ENCODE measurements around the gene SPRN. TPM values are rescaled to one million over a fixed set of nuclear protein-coding genes. Genes with fewer than 3 reads are reported as not detected.
"Not testable (repeated sequence)": the region's sequence is repeated elsewhere in the genome, so short reads cannot be mapped to it uniquely, and the experiment has no call there.

SPRN gene
- total RNA-seq, 1 donor from 2014 or later: not detected

DNA sequence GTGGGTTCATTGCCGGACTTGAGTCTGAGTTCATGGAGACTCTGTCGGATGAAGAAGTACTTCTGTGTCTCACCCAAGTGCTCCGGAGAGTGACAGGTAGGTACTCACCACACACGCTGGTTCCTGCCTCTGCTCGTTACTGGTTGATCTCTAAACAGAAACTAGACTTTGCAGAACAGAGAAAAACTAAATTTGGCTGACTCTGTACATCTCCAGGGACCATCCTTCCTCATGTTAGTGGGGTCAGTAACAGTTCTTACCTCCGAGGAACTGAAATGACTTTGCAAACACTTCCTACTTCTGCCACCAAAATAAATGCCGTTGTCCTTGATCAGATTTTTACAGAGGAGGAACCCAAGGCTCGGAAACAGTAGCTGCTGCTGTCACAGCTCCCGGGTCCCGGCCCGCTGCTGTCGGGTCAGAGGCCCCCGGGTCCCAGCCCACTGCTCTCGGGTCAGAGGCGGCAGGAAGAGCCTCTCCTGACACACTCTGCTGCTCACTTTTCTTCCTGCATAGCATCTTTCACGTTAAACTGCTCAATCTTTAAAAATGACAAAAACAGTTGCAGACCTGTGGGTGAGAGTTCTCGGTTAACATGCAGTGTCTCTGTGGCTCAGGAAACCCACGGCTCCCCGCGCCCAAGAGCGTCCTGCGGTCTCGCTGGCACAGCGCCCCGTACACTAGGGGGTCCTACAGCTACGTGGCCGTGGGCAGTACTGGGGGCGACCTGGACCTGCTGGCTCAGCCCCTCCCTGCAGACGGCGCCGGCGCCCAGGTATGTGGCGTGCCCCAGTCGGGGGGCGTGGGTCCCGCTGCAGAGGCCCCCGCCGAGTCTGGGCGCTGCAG lies 35.2 kb downstream of the SPRN start:
- Mint-ChIP-seq H3K27ac (peak overlapping the region; percentile 92), H3K9me3 (no peaks in the 10 kb centered on the region), H3K27me3 (ENCODE audit: insufficient read depth) (no peaks in the 10 kb centered on the region), H3K4me3 (peak overlapping the region; percentile 77), H3K36me3 (ENCODE audit: low read depth) (peaks cover 5% of the 10 kb centered on the region), H3K4me1 (ENCODE audit: low read depth) (peaks cover 29% of the 10 kb centered on the region)
- no peak for DNase-seq (ENCODE audit: low spot score)
- intact Hi-C loops (cut with micrococcal nuclease): no loop called here

DNA sequence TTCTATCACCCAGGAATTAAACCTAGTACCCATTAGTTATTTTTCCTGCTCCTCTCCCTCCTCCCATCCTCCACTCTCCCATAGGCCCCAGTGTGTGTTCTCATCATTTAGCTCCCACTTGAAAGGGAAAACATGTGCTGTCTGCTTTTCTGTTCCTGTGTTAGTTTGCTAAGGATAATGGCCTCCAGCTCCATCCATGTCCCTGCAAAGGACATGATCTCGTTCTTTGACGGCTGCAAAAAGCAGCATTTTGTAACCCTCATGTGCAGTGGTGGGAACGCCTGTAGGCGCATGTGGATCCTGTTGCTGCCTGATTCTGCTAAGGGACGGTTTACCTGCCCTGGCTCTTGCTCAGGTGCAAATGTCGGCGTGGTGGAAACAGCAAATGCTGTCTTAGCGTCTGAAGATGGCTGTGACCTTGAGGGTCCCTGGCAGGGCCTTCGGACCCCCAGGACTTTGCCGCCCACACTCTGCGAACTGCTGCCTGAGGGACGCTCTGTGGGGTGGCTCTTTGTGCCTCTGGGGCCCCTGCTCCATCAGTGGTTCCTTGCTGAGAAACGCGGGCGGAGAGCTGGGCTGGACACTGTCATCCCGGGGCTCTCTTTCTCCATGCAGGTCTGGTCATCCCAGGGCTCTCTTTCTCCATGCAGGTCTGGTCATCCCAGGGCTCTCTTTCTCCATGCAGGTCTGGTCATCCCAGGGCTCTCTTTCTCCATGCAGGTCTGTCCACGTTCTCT lies 36.0 kb downstream of the SPRN start:
- intact Hi-C loops (cut with micrococcal nuclease): no loop called here
- Mint-ChIP-seq H3K9me3 (no peaks in the 10 kb centered on the region), H3K27ac (peak overlapping the region; percentile 92), H3K4me1 (ENCODE audit: low read depth) (peaks cover 29% of the 10 kb centered on the region), H3K27me3 (ENCODE audit: insufficient read depth) (no peaks in the 10 kb centered on the region), H3K4me3 (peak overlapping the region; percentile 77), H3K36me3 (ENCODE audit: low read depth) (peaks cover 5% of the 10 kb centered on the region)
- no peak for DNase-seq (ENCODE audit: low spot score)

DNA sequence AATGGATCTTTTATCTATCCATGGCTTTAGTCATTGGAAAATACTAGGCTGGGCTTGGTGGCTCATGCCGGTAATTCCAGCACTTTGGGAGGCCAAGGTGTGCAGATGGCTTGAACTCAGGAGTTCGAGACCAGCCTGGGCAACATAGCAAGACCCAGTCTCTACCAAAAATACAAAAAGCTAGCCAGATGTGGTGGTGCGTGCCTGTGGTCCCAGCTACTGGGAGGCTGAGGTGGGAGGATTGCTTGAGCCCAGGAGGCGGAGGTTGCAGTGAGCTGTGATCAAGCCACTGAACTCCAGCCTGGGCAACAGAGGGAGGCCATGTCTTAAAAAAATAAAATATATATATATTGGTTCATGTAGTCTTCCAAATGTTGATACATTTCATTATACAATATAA lies 37.5 kb downstream of the SPRN start:
- intact Hi-C loops (cut with micrococcal nuclease); H3K4me3 Mint-ChIP-seq; H3K36me3 Mint-ChIP-seq (ENCODE audit: low read depth); H3K9me3 Mint-ChIP-seq; DNase-seq (ENCODE audit: low spot score); H3K27ac Mint-ChIP-seq; H3K27me3 Mint-ChIP-seq (ENCODE audit: insufficient read depth): not testable (repeated sequence)
- H3K4me1 Mint-ChIP-seq (ENCODE audit: low read depth): peaks cover 31% of the 10 kb centered on the region

DNA sequence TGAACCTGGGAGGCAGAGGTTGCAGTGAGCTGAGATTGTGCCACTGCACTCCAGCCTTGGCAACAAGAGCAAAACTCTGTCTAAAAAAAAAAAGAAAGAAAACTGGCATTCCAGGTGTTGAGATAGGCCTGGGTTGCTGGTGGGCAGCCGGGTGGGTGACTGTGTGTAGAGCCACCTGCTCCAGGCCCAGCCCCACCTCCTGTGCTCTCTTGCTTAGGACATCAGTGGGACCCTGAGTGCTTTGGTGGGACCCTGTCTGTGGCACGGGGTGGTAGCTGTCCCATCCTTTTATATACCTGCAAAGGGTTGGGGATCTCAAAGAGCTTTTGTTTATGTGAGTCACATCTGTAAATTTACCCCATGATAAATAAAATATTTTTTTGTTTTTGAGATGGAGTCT lies 39.2 kb downstream of the SPRN start:
- Mint-ChIP-seq H3K9me3 (no peaks in the 10 kb centered on the region), H3K4me1 (ENCODE audit: low read depth) (peaks cover 18% of the 10 kb centered on the region), H3K27me3 (ENCODE audit: insufficient read depth) (no peaks in the 10 kb centered on the region), H3K36me3 (ENCODE audit: low read depth) (peaks cover 9% of the 10 kb centered on the region), H3K27ac (no peak overlapping the region), H3K4me3 (no peak overlapping the region)
- intact Hi-C loops (cut with micrococcal nuclease): no loop called here
- no peak for DNase-seq (ENCODE audit: low spot score)

DNA sequence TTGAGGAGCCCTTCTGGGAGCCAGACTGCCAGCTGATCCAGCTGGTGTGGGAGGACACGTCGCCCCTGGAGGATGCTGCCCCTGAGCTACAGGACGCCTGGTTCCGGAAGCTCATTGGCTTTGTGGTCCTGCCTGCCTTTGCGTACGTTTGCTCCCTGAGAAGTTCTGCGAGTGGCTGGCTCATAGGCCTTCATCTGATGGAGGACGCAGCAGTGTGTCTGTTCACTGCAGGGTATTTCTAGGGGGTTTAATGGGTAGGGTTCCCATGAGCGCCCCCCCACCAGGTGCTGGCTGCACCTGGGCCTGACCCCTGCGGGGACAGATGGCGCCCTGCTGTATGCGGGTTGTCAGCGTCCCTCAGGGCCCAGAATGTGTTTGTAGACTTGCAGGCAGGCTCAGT lies 40.4 kb downstream of the SPRN start:
- no peak for DNase-seq (ENCODE audit: low spot score)
- H3K4me1 Mint-ChIP-seq (ENCODE audit: low read depth): peaks cover 11% of the 10 kb centered on the region
- no peaks in the 10 kb centered on the region for H3K27me3 Mint-ChIP-seq (ENCODE audit: insufficient read depth)
- no peak overlapping the region for H3K4me3 Mint-ChIP-seq
- intact Hi-C loops (cut with micrococcal nuclease): no loop called here
- no peaks in the 10 kb centered on the region for H3K9me3 Mint-ChIP-seq
- H3K27ac Mint-ChIP-seq: no peak overlapping the region
- H3K36me3 Mint-ChIP-seq (ENCODE audit: low read depth): peaks cover 9% of the 10 kb centered on the region

DNA sequence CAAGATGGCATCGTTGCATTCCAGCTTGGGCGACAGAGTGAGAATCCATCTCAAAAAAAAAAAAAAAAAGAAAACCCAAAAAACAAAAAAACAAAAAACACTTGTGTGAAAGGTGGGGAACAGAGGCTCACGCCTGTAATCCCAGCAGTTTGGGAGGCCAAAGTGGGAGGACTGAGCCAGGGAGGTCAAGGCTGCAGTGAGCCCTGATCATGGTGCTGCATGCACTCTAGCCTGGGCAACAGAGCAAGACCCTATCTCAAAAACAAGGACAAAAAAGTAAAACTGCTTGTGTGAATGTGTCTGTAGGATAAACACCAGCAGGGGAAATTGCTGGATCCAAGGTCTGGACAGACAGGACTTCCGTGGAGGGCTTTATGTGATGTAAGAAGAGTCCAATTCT lies 40.9 kb downstream of the SPRN start:
- H3K27me3 Mint-ChIP-seq (ENCODE audit: insufficient read depth): no peaks in the 10 kb centered on the region
- H3K9me3 Mint-ChIP-seq: no peaks in the 10 kb centered on the region
- no peak for DNase-seq (ENCODE audit: low spot score)
- no peak overlapping the region for H3K4me3 Mint-ChIP-seq
- intact Hi-C loops (cut with micrococcal nuclease): no loop called here
- H3K36me3 Mint-ChIP-seq (ENCODE audit: low read depth): peaks cover 9% of the 10 kb centered on the region
- H3K27ac Mint-ChIP-seq: no peak overlapping the region
- peaks cover 6% of the 10 kb centered on the region for H3K4me1 Mint-ChIP-seq (ENCODE audit: low read depth)

DNA sequence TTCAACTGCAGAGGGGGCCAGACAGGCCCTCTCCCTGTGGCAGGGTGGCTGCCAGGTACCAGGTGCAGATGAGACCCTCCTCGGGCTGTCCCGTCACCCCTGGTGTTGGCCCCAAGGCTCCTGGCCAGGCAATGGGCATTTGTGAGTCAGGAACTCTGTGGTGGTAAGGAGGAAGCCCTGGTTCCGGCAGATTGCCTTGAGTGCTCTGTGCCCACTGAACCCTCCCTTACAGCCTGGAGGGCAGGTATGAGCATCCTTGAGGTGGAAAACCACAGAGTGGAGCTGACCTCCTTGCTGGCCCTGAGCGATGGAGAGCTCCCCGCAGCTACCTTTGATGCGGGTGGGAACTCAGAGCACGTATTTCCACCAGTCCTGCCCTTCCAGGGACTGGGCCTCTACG lies 43.4 kb downstream of the SPRN start:
- no peak for DNase-seq (ENCODE audit: low spot score)
- peaks cover 6% of the 10 kb centered on the region for H3K4me1 Mint-ChIP-seq (ENCODE audit: low read depth)
- peaks cover 2% of the 10 kb centered on the region for H3K27me3 Mint-ChIP-seq (ENCODE audit: insufficient read depth)
- intact Hi-C loops (cut with micrococcal nuclease): no loop called here
- H3K36me3 Mint-ChIP-seq (ENCODE audit: low read depth): peaks cover 7% of the 10 kb centered on the region
- H3K9me3 Mint-ChIP-seq: no peaks in the 10 kb centered on the region
- no peak overlapping the region for H3K27ac Mint-ChIP-seq
- peak overlapping the region; percentile 30 for H3K4me3 Mint-ChIP-seq

DNA sequence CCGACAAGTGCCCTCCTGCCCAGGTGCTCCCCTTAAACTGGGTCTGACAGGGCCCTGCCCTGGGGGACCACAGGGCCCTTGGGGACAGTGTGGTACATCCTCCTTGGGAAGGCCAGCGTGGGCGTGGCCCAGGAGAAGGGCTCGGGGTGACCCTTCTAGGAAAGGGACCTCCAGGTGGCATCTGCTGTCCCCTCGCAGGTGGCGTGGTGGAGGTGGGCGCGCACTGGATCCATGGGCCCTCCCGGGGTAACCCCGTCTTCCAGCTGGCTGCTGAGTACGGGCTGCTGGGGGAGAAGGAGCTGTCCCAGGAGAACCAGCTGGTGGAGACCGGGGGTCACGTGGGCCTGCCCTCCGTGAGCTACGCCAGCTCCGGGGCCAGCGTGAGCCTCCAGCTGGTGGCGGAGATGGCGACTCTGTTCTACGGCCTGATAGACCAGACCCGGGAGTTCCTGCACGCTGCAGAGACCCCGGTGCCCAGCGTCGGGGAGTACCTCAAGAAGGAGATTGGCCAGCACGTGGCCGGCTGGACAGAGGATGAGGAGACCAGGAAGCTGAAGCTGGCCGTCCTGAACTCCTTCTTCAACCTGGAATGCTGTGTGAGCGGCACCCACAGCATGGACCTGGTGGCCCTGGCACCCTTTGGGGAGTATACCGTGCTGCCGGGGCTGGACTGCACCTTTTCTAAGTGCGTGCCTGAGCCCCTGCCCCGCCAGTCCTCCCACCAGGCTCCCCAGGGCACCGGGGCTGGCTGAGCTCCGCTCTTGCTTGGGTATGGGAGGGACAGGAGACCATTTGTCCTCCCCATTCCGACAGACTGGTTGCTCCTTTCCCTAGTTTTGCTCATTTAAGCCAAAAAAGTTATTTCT lies 44.4 kb downstream of the SPRN start:
- Mint-ChIP-seq H3K4me3 (peak overlapping the region; percentile 76), H3K27ac (peak overlapping the region; percentile 68), H3K36me3 (ENCODE audit: low read depth) (peaks cover 7% of the 10 kb centered on the region), H3K4me1 (ENCODE audit: low read depth) (peaks cover 6% of the 10 kb centered on the region), H3K9me3 (no peaks in the 10 kb centered on the region), H3K27me3 (ENCODE audit: insufficient read depth) (peaks cover 11% of the 10 kb centered on the region)
- DNase-seq (ENCODE audit: low spot score): no peak
- intact Hi-C loops (cut with micrococcal nuclease): loop anchor here (1.0 to 10.0 kb wide), 8 partner anchors 10 to 1195 kb away; partner anchors contain the start of genes DPYSL4, INPP5A and MTG1

DNA sequence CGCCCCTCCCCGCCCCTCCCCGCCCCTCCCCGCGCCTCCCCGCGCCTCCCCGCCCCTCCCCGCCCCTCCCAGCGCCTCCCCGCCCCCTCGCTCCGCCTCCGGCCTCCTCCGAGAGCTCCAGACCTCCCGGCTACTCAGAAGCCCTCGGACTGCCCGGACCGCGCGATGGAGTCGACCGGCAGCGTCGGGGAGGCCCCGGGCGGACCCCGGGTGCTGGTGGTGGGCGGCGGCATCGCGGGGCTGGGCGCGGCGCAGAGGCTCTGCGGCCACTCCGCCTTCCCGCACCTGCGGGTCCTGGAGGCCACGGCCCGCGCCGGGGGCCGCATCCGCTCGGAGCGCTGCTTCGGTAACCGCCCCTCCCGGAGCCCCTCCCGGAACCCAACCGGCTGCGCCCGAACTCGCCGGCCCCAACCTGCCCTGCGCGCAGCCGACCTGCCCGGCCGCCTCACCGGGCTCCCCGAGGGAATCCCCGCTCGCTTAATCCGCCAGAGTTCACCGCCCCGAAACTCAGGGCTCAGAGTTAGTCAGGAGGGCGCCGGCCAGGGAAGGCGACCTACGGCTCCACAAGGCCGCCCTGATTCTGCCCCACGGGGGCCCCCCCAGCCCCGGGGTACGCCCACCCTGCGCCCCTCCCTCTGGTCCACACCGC lies 45.1 kb downstream of the SPRN start, which contains the start of gene PAOX:
Gene PAOX (plus strand): TSS at position 111 of the 649 bp plus-strand sequence. CDS start 55 bp downstream, at position 166.
- peaks cover 4% of the 10 kb centered on the region for H3K36me3 Mint-ChIP-seq (ENCODE audit: low read depth)
- intact Hi-C loops (cut with micrococcal nuclease): loop anchor here (1.0 to 10.0 kb wide), 8 partner anchors 11 to 1194 kb away; partner anchors contain the start of genes DPYSL4, INPP5A and MTG1
- peak within 1 kb of the TSS; percentile 44 for H3K27ac Mint-ChIP-seq
- no peaks in the 10 kb centered on the region for H3K9me3 Mint-ChIP-seq
- H3K4me1 Mint-ChIP-seq (ENCODE audit: low read depth): peaks cover 6% of the 10 kb centered on the region
- peak within 1 kb of the TSS; percentile 79 for H3K4me3 Mint-ChIP-seq
- H3K27me3 Mint-ChIP-seq (ENCODE audit: insufficient read depth): peaks cover 14% of the 10 kb centered on the region
- peak; percentile 58 for DNase-seq (ENCODE audit: low spot score)

DNA sequence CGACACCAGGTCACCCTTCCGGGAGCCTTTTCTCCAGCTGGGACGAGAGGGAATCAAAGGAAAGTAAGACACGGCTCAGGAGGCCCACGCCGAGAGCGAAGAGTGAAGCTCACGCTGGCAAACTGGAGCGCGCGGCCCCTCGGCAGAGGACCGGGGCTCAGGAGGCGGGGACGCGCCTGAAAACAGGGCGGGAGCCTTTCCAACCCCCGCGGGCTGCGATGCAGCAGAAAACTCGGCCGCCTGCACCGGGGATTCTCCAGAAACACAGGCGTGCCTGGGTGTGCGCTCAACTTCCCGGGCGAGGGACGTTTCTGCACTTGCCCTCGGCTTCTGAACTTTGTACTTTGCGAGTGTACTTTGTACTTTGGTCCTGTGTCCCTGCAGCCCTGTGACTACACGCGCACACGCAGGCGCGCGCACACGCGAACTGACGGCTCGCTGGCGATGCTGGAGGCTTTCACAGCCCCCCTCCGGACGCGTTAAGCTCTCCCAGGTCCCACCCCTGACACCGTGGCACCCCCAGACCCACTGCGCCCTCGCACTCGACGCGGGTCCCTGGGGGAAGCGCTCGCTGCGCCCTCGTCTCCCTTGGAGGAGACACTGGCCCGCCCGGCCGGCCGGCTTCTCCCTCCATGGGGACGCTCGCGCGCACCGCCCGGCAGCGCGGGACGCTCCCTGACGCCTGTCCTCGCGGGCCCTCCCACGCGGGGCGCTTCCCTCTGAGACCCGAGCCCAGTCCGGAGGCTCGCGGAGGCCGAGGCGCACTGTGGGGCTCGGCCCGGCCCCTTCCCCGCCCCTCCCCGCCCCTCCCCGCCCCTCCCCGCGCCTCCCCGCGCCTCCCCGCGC lies 46.0 kb downstream of the SPRN start:
- intact Hi-C loops (cut with micrococcal nuclease): loop anchor here (1.0 to 10.0 kb wide), 9 partner anchors 12 to 1194 kb away; partner anchors contain the start of genes DPYSL4, FUOM, INPP5A and MTG1
- peak overlapping the region; percentile 44 for H3K27ac Mint-ChIP-seq
- H3K36me3 Mint-ChIP-seq (ENCODE audit: low read depth): peaks cover 6% of the 10 kb centered on the region
- H3K27me3 Mint-ChIP-seq (ENCODE audit: insufficient read depth): peaks cover 16% of the 10 kb centered on the region
- DNase-seq (ENCODE audit: low spot score): peak; percentile 51
- H3K4me3 Mint-ChIP-seq: peak overlapping the region; percentile 79
- H3K4me1 Mint-ChIP-seq (ENCODE audit: low read depth): peaks cover 11% of the 10 kb centered on the region
- no peaks in the 10 kb centered on the region for H3K9me3 Mint-ChIP-seq

DNA sequence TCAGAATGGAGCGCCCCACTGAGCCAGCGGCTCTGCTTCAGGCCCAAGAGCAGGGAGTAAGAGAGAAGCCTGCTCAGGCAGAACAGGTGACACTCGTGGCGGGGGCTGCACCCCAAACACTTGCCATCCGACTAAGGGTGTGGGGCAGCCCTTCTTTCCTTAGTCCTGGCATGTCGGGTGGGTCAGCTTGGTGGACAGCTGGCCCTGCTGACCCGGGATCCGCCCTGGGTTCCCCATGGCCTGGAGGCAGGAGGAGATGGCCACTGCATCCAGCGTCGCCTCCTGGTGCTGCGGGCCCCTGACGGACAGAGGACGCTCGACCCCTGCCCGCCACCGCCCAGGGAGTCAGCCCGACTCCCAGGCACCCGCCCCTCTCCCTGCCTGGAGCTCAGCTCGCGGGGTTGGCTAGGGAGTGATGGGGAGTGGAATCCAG lies 46.6 kb downstream of the SPRN start:
- no peak for DNase-seq (ENCODE audit: low spot score)
- H3K4me1 Mint-ChIP-seq (ENCODE audit: low read depth): peaks cover 11% of the 10 kb centered on the region
- H3K9me3 Mint-ChIP-seq: no peaks in the 10 kb centered on the region
- peaks cover 16% of the 10 kb centered on the region for H3K27me3 Mint-ChIP-seq (ENCODE audit: insufficient read depth)
- intact Hi-C loops (cut with micrococcal nuclease): loop anchor here (1.0 to 10.0 kb wide), 5 partner anchors 20 to 1193 kb away; partner anchors contain the start of genes DPYSL4 and FUOM
- H3K4me3 Mint-ChIP-seq: peak overlapping the region; percentile 79
- H3K36me3 Mint-ChIP-seq (ENCODE audit: low read depth): peaks cover 6% of the 10 kb centered on the region
- H3K27ac Mint-ChIP-seq: peak overlapping the region; percentile 44

All from activated T-helper 1 cell treated with anti-CD3 and anti-CD28 coated beads, Interleukin-12 subunit alpha, Interleukin-12 subunit beta, Interleukin-2, Interleukin-4 antibody, amounts not matched to agents 30 ng/mL and 10 ng/mL and 1 ng/mL, durations not matched to agents 14 hours and 24 hours and 36 hours (primary cell).